ENCODE data around the gene PRR23E.

The PRR23E gene

DNA sequence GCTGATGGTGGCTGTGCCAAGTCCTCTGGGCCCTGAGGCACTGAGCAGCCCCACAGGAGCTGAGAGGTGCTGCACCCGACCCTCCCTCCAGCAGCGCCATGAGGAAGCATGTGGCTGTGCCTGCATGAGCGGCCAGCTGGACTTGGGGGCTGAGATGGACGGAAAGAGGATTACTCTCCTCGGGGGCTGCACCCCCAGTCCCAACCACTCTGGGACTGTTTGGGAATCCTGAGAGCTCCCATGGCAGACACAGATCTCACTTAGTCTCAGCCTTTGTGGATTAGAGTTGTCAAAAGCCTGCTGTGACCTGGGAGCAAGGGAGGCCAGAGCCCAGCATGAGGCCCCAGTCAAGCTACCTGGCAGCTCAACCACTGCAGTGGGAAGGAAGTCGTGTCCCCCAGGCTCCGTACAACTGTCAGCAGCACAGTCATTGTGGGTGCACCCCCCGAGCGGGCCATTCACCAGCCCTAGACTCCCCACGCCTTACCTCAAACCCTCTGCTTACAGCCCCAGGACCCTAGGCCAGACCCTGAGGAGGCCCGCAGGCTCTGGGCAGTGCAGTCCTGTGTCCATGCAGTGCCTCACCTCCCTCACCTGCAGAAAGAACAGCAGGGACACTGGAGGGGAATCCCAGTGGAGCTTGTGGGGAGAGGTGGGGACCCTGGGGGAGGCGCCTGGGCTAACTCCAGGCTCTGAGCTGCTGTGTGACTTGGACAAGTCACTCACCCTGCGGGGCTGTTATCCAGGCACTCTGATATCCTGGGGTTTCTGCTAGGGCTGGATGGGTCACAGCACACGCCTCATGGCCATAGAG, 17.1 kb downstream of the PRR23E start:
- no peak for DNase-seq (ENCODE audit: low read depth)

- DNase-seq (ENCODE audit: low read depth), result no peak
These were observed 17.7 kb downstream of the PRR23E start for GRCh38 chr3:127210654-127210943.

- DNase-seq (ENCODE audit: low read depth), result no peak
These were observed 18.5 kb downstream of the PRR23E start for GRCh38 chr3:127211118-127212060.

DNA sequence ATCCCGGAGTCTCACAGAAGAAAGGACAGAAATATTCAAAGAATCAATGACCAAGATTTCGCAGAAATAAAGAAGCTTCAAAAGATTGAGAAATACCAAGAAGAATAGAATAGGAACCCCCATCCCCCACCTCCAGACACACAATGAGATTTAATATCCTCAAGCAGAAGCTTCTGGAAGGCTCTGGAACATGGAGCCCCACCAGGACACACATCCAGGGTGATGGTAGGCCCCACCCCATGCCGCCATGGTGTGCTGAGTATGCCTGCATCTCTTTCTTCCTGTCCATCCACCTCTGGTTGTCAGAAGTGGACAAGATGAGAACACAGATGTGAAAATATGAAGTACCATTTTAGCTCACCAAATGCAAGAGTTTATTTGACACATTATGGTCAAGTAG, 19.3 kb downstream of the PRR23E start:
- DNase-seq (ENCODE audit: low read depth), result no peak

GRCh38 chr3:127212711-127213110, 19.8 kb downstream of the PRR23E start:
- DNase-seq (ENCODE audit: low read depth), result no peak

GRCh38 chr3:127213381-127213918, 20.5 kb downstream of the PRR23E start:
- no peak for DNase-seq (ENCODE audit: low read depth)

DNA sequence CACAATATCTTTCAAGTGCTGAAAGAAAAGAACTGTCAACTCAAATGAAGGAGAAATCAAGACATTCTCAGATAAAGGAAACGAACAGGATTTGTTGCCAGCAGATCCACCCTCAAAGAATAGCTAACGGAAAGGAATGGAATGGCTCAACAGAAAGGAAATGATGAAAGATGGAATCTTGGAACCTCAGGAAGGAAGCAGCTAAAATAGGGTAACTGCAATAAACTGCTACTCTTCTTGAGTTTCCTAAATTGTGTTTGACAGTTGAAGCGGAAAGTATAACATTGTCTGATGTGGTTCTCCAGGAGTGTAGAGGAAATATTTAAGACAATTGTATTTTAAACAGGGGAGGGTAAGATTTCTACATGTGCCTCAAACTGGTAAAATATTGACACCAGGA, 22.0 kb downstream of the PRR23E start:
- no peak for DNase-seq (ENCODE audit: low read depth)

GRCh38 chr3:127215714-127216414, 22.9 kb downstream of the PRR23E start:
- no peak for DNase-seq (ENCODE audit: low read depth)

DNA sequence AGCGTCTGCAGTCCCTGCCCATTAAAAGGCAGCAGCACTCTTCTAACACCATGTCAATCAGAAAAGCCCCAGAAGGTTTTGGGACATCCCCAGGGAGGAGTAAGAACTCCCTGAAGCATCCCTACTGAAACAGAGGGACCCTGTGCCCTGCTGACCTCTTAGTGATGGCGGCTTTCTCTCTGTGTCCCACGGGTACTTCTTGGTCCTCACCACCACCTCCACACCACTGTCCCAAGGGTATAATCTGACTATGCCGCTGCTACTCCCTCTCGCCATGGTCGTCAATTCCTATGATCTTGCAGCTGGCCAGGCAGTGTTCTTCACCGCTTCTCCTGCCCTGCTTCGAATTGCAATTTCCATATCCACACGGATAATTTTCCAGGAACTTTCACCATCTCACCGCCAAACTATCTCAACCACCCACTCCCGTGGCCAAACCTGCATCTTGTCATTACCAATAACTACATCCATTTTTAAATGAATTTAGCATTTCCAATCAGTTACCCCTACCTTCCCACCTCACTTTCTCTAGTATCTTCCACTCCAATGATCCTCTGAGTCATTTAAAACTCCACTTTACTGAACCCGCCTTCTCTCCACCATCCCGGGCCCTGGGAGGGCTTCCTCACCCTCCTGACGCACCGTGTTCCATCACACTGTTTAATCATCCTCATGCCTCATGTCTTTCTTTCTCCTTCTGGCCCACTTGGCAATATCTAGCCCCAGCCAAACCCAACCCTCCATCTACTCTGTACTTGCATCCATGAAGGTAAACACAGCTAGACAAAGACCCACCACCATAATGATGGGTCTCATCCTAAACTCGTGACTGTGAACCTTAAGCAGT, 23.7 kb downstream of the PRR23E start:
- DNase-seq (ENCODE audit: low read depth), result no peak

DNA sequence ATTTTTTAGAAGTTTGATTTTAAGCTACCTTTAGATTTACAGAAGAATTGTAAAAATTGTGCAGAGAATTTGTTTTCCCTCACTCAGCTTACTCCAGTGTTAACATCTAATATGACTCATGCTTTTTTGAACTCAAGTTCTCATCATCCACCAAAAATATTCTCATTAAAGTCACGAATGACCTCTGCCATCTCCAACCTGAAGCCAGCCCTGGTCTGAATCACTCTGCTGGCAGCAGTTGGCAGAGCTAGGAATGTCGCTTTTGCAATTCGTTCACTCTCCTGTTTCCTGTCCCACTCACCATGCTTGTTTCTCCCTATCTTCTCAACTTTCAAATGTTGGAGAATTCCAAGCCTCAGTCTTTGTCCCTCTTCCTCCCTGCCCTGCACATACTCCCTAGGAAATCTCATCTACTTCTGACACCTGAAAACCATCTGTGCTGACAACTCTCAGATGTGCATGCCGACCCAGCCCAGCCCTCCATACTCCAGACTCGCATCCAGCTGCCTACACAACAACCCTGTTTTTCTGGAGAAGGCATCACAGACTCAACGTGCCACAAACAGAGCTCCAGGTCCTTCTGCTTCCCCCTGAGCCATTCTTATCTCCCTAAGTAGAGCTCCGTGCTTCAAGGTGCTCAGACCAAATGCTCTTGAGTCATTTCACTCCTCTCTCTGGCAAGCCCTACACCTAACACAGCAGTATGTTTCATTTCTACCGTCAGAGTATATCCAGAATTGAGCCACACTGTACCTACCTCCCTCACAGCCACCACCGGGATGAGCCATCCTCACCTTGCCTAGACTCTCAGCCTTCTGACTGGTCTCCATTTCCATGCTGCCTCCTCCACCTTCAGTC, 24.9 kb downstream of the PRR23E start:
- no peak for DNase-seq (ENCODE audit: low read depth)

DNA sequence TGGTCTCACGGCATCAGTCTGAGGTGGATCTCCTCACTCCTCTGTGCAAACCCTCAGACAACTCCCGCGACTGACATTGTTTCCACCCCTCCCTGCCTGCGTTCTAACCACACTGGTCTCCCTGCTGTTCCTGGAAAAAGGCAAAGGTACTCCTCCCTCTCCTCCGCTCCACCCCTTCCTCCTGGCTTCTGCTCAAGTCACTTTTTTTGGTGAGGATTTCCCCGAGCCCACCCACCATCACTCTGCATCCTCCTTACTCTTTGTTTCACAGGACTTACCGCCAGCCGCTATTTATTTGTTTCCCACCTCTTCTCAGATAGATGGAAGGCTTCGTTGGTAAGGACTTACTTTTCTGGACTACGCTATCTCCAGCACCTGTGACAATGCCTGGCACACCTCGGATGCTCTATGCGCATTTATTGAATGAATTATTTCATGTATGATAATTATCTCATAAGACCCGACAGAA, 25.6 kb downstream of the PRR23E start:
- DNase-seq (ENCODE audit: low read depth), result no peak

DNA sequence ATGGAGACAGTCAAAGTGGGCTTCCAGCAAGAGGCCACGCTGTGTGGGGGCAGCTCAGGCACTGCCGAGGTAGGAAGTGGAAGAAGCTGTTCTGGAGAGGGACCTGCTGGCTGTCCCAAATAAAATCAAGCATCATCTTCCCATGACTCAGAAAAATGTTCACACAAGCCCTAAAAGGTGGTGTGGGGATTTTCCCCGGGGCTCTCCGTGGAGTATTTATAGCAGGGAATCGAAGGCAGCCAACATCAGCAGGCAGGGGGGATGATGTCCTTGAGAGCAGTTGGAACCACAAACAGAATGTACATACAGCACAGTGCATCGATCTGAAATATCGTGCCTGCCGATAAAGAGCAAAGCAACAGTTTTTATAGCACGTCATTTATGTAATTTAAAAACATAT, 27.6 kb downstream of the PRR23E start:
- no peak for DNase-seq (ENCODE audit: low read depth)

- no peak for DNase-seq (ENCODE audit: low read depth)
These were observed 28.1 kb downstream of the PRR23E start for GRCh38 chr3:127221037-127221436.

- DNase-seq (ENCODE audit: low read depth), result no peak
These were observed 28.6 kb downstream of the PRR23E start for GRCh38 chr3:127221446-127222035.

GRCh38 chr3:127222163-127222562, 29.2 kb downstream of the PRR23E start:
- no peak for DNase-seq (ENCODE audit: low read depth)

DNA sequence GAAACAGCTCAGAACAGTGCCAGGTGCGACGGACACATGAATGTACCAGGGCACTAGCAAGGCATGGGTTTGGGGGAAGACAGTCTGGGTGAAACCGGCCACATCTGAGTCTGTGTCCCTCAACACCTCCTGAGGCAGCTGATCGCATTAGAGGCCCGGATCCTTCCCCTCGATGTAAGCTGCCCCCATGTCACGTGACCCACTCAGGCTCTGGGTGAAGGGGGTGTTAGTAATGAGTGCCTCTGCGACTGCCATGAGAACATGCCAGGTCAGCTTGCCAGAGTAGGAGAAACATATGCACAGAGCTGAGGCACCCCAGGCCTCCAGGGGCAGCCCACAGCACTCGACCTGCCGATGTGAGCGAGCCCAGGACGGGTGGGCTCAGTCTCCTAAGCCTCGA, 29.7 kb downstream of the PRR23E start:
- no peak for DNase-seq (ENCODE audit: low read depth)

DNA sequence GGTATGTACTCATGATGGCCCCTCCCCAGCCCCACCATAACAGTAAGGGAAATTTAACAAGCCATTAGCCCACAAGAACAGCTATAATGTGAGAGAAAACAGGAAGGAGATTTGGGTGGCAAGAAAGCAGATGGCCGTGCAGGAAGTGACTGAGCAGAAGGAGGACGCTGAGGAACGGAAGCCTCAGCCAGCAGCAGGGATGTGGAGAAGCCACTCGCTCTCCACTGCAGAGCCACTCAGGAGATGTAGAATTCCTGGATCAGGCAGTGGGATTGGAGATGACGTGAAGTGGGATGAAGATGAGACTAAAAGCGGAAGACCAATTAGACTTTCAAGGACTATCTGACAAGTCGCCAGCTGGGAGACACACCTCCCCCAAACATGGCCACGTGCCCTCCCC, 31.2 kb downstream of the PRR23E start:
- DNase-seq (ENCODE audit: low read depth), result no peak

- no peak for DNase-seq (ENCODE audit: low read depth)
These were observed 33.5 kb downstream of the PRR23E start for GRCh38 chr3:127226457-127226856.

DNA sequence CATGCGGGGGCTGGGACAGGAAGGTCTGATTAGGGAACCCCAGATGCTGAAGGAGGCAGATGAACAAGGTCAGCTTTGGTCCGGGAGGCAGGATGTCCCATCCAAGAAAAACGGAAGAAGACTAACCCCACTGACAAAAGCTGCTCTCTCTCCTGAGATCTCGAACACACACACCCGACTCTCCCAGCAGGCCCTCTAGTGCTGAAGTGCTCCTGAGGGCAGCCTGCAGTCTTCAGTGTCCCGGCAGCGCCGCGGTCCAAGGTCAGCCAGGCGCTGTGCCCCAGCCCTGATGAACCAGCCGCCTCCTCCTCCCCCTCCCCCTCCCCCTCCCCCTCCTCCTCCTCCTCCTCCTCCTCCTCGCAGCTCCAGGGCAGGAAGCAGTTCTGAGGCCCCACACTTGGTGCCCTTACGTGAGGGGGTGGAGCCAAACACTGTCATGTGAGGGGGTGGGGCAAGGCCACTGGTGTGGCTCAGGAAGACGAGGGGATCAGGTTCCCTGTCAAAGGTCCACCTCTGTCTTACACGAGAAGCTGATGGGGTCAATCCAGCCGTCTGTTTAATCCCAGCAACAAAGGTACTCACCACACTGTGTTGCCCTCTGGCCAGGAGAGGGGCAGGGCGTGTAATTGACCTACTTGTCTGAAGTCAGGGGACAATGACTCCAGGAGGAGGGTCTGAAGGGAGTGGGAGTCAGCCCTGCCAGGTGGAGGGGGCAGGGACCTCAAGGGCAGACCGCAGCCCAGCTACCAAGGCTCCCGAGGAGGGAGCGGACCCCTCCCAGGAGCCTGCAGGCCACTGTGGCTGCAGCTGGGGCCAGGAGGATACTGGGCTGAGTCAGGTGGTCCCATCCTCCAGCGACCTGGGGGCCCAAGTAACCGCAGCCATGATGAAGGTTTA, 34.3 kb downstream of the PRR23E start:
- DNase-seq (ENCODE audit: low read depth), result no peak
